Fibroblast of lung (primary cell): ENCODE results near the gene BBS10.

Experiments used
- EZH2 ChIP-seq: IDR thresholded peaks from 2 replicates; pipeline ENCODE4 v1.5.1; 2012; ENCODE audit warnings: low read length, control low read depth, mild to moderate bottlenecking; ENCODE audit errors: missing control alignments
- TF ChIP-seq, protein P1 (sequence below), 2 donors: IDR thresholded peaks in 1 of 2; conservative IDR thresholded peaks in 1 of 2; 1 replicate in 1 of 2; 2 replicates in 1 of 2; pipeline ENCODE4 v1.5.1; 2011 to 2012; ENCODE audit warnings: low read length in 2 of 2, control low read depth in 1 of 2, inconsistent platforms in 1 of 2, low read depth in 1 of 2, mild to moderate bottlenecking in 1 of 2

DNA sequence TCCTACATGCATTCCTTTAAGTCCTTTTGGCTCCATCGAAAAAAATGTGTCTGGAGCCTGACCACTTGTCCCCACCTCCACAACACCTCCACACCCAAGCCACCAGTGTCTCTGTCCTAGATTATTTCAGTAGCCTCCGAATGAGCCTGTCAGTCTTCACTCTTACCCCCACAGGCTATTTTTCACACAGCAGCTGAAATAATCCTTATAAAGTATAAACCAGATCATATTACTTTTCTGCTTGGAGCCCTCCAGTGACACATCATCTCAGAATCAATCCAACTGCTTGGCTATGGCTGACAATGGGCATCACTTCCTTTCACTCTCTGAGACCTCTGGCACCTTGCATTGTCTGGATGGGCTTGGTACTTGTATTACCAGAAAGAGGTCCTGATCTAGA is 44.9 kb downstream of the BBS10 start:
- TF ChIP-seq EZH2 = no peak
- TF ChIP-seq, protein P1, sequence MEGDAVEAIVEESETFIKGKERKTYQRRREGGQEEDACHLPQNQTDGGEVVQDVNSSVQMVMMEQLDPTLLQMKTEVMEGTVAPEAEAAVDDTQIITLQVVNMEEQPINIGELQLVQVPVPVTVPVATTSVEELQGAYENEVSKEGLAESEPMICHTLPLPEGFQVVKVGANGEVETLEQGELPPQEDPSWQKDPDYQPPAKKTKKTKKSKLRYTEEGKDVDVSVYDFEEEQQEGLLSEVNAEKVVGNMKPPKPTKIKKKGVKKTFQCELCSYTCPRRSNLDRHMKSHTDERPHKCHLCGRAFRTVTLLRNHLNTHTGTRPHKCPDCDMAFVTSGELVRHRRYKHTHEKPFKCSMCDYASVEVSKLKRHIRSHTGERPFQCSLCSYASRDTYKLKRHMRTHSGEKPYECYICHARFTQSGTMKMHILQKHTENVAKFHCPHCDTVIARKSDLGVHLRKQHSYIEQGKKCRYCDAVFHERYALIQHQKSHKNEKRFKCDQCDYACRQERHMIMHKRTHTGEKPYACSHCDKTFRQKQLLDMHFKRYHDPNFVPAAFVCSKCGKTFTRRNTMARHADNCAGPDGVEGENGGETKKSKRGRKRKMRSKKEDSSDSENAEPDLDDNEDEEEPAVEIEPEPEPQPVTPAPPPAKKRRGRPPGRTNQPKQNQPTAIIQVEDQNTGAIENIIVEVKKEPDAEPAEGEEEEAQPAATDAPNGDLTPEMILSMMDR (conservative IDR thresholded peaks at IDR 0.05 in 1 of 2, IDR thresholded peaks at IDR 0.05 in 1 of 2; ENCODE audit: low read depth in 1 of 2, low read length in 2 of 2) = no peak
